ENCODE results near the gene ZNF546.
"Not testable (repeated sequence)": the region's sequence is repeated elsewhere in the genome, so short reads cannot be mapped to it uniquely, and the experiment has no call there.

Gene ZNF546

DNA sequence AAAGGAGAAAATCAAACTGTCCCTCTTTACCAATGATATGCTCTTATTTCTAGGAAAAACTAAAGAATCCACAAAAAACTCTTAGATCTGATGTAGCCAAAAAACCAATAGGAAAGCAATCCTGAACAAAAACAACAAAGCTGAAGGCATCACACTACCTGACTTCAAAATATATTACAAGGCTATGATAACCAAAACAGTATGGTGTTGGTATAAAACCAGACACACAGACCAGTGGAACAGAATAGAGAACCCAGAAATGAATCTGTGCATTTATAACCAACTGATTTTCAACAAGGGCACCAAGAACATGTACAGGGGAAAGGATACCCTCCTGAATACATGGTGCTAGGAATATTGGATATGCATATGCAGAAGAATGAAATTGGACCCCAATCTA, 9.7 kb upstream of the ZNF546 start:
- DNase-seq: no peak

DNA sequence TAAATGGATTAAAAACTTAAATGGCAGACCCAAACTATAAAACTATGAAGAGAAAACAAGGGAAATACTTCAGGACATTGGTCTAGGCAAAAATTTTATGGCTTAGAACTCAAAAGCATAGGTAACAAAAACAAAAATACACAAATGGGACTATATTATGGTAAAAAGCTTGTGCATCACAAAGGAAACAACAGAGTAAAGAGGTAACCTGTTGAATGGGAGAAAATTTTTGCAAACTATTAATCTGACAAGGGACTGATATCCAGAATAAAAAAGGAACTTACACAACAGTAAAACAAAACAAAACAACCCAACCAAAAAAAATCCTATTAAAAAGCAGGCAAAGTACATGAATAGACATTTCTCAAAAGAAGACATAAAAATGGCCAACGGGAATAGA, 9.3 kb upstream of the ZNF546 start:
- no peak for DNase-seq

DNA sequence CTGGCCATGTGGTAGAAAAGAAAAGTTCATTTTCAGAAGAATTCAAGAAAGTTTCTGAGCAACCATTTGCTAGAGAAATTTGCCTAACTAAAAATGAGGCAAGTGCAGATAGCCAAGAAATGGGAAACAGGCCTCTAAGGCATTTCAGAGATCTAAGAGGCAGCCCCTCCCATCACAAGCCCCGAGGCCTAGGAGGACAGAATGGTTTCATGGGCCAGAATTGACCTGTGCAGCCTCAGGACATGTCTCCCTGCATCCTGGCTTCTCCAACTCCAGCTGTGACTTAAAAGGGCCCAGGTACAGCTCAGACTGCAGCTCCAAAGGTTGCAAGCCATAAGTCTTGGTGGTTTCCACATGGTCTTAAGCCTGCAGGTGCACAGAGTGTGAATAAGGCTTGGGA, 3.3 kb upstream of the ZNF546 start:
- no peak for DNase-seq

DNA sequence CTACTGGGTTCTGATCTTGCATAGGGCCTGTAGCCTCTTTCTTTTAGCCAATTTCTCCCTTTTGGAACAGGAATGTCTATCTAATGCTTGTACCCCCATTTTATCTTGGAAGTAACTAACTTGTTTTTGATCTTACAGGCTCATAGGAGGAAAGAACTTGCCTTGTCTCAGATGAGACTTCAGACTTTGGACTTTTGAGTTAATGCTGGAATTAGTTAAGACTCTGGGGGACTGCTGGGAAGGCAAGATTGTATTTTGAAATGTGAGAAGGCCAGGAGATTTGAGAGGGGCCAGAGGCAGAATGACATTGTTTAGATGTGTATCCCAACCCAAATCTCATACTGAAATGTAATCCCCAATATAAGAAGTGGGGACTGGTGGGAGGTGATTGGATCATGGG, 2.5 kb upstream of the ZNF546 start:
- no peak for DNase-seq

DNA sequence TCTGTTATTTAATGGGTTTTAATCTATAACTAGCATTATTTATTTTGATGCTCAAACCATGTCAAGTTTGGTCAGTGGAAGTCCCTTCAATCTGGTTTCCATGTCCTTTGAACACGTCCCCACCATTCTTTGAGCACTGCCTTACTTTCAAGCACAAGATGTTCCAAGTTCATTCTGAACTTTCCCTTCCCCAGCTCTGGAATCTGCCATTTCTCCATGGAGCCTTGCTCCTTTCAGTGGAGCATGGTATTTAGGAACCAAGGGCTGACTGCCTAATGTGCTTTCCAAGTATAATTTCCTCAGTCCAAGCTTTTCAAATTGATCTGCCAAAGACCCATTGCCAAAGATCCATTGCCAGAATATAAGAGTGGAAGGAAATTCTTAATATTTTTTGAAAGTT, 1.1 kb upstream of the ZNF546 start:
- DNase-seq: no peak

DNA sequence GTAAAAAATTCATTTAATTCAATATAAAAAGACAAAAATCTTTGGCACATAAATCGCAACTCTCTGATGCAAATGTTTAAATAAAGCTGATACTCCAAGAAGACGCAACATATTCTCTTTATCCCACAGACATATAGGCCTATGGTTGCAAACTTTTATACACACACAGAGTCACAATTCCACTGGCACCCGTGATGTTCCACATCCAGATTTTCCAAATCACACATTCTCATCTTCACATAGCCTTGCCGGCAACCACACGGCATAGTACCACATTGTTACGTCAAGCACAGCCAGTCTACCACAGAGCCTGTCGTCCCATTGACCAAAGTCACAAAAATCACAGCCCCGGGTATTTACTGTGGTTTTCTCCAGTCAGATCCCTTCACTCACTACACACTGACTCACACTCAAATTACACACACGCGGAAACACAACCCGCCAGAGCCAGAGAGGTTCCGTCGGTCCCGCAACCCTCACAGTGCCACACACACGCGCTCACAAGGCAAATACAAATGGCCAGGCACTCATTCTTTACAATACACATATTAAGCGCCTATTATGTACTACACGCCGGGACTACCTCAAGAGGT, 546 bp upstream of the ZNF546 start:
- peak; percentile 73 for DNase-seq

DNA sequence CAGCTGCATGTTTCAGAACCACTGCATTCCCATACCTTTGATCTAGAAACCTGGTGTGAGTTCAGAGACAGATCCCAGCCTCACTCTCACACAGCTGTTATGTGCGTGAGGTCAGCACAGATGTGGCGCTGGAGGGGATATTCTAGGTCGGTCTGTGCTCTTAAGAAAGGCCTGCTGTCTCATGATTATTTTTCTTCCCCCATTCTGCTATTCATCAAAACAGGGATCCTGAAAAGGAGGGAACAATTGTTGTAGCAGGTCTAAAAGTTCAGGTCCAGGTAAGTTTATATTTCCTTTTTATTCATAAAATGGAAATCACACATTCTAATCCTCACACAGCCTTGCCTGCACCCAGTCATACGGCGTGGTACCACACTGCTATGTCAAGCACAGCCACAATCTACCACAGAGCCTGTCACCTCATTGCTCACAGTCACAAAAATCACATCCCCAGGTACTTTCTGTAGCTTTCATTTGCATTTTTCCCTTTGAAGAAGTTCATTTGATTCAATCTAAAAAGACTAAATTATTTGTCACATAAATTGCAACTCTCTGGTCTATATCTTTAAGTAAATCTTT, 867 bp downstream of the ZNF546 start:
- DNase-seq: no peak

DNA sequence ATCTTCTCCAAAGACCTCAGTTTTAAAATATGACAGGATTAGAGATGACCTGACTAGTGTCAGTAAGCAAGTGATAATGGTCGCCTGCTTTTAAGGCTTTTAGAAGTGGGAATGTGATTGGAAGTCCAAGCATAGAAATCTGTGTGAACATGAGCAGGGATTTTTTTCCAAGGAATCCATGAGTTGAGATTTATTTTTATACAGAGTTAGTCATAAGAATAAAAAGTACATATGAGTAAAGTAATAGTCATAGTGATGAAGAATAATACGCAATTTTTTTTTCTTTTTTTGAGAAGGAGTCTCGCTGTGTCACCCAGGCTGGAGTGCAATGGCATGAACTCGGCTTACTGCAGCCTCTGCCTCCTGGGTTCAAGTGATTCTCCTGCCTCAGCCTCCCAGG, 1.6 kb downstream of the ZNF546 start:
- no peak for DNase-seq

DNA sequence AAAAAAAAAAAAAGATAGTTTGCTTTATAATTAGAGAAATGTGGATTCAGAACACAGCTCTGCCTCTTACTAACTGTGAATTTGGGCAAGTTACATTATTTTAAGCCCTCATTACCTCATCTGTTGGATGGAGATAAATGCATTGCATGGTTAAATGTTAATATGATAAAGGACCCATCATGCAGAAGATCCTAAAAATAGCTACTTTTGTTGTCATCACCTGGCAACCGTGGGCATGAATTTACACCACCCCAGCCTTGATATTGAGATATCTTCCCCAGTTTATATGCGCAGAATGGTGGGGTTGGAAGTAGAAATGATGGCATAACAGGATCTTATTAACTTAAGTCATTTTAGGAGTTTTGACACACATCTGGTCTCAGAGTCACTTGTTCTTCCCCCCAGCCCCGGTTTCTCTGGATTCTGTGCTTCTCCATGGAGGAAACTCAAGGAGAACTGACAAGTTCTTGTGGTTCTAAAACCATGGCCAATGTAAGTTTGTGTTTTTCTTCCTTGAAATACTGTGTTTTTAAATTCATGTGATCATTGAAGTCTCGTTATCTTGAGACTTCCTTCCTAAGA, 8.9 kb downstream of the ZNF546 start:
- DNase-seq: peak; percentile 67

DNA sequence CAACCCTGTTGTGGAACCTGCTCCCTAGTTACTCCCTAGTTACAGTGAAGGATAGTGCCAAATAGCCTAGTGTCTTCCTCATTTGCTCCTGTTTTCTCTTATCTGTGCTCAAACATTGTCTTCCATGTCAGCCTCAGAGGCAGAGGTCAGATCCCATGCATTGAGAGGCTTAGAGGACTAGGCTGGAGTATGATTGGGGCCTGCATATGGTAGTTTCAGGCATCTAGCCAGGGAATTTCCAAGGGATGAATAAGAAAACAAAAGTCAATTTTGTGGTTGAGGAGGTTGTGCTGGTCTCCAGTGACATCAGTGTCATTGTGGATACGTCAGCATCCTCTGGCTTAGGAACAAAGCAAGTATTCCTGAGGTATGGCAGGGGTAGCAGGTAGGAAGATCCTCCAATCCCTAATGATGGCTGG, 9.4 kb downstream of the ZNF546 start:
- DNase-seq: peak; percentile 68

DNA sequence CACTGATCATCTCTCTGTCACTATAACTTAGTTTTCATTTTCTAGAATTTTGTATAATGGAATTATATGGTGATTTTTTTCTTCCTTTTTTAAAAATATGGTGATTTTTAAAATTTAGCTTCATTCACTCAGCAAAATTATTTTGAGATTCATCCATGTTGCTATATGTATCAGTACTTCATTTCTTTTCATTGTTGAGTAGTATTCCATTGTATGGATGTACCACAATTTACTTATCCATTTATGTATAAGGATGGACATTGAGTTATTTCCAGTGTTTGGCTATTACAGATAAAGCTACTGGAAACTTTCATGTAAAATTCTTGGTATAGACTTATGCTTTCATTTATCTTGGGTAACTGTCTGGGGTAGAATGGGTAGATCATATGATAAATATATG, 12.8 kb downstream of the ZNF546 start:
- no peak for DNase-seq

DNA sequence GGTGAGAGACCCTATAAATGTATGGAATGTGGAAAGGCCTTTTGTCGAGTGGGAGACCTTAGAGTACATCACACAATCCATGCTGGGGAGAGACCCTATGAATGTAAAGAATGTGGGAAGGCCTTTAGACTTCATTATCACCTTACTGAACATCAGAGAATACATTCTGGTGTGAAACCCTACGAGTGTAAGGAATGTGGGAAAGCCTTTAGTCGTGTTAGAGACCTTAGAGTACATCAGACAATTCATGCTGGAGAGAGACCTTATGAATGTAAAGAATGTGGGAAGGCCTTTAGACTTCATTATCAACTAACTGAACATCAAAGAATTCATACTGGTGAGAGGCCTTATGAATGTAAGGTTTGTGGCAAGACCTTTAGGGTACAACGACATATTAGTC, 17.1 kb downstream of the ZNF546 start:
- no peak for DNase-seq

DNA sequence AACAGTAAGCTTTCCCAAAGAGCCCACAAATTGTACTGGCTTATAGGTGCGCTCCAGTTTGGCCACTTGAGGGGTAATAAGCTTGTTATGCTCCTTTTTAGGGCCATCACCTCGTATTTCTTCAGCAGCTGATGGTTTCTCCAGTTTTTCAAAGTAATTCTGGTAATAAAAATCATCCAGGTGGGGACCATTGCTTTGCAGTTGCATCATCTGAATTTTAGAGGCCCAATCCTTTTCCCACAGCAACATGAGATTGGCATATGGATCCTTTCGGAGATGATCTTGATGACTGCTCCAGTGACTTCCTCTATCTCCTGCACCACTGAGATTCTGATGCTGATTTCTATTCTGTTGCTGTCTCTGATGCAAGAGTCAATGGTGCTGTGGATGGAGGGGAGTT, 27.1 kb downstream of the ZNF546 start:
- no peak for DNase-seq

DNA sequence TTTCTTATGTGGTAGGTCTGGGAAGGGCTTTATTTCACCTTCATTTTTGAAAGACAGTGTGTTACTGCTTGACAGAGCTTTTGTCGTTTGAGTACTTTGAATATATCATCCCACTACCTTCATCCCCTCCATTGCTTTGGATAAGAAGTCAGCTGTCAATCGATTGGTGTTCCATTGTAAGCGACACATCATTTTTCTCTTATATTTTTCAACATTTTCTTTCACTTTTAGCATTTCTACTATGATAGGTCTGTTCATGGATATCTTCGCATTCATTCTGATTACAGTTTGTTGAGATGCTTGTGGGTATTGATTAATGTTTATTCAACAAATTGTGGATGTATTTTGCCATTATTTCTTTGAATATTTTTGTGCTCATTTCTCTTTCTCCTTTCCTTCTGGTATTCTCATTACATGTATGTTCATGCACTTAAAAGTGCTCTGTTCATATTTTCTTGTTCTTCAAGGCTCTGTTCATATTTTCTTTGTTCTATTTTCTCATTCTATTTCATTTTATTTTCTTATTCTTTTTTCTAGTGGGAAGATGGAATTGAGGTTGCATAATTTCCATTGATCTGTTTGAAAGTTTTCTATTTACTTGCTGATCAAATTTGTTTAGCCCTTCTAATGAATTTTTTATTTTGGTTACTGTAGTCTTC, 29.2 kb downstream of the ZNF546 start:
- DNase-seq: no peak

DNA sequence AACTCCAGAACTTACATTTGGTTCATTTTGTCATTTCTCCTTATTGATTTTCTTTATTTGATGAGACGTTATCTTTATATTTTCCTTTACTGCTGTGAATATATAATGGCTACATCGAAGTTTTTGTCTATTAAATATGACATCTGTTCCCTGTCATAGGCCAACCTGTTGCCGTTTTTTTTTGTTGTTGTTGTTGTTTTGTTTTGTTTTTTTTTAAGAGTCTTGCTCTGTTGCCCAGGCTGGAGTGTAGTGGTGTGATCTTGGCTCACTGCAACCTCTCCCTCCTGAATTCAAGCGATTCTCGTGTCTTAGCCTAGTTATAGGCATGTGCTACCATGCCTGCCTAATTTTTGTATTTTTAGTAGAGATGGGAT, 29.7 kb downstream of the ZNF546 start:
- DNase-seq: no peak

DNA sequence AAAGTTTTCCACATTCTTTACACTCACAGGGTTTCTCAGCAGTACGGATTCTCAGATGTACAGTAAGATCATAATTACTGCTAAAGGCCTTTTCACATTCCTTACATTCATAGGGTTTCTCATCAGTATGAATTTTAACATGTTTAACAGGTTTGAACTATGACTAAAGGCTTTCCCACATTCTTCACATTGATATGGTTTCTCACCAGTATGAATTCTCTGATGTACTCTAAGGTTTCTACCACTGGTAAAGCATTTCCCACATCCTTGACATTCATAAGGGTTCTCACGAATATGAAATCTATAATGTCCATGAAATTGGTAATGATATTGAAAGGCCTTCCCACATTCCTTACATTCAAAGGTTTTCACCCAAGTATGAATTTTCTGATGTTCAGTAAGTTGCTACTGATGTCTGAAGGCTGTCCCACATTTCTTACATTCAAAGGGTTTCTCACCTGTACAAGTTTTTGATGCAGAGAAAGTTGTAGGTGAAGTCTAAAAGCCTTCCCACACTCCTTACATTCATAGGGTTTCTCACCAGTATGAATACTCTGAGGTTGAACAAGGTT, 37.2 kb downstream of the ZNF546 start:
- no peak for DNase-seq

DNA sequence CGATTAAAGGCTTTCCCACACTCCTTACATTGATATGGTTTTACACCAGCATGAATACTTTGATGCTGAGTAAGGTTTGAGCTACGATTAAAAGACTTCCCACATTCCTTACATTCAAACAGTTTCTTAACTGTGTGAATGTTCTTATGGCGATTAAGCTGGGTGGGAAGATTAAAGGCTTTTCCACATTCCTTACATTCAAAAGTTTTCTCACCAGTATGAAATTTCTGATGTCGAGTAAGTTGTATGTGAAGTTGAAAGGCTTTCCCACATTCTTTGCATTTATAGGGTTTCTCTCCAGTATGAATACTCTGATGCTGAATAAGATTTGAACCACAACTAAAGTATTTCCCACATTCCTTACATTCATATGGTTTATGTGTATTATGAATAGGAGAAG, 39.1 kb downstream of the ZNF546 start:
- no peak for DNase-seq

DNA sequence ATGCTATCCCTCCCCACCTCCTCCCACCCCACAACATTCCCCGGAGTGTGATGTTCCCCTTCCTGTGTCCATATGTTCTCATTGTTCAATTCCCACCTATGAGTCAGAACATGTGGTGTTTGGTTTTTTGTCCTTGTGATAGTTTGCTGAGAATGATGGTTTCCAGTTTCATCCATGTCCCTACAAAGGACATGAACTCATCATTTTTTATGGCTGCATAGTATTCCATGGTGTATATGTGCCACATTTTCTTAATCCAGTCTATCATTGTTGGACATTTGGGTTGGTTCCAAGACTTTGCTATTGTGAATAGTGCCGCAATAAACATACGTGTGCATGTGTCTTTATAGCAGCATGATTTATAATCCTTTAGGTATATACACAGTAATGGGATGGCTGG, 41.2 kb downstream of the ZNF546 start:
- DNase-seq: not testable (repeated sequence)

DNA sequence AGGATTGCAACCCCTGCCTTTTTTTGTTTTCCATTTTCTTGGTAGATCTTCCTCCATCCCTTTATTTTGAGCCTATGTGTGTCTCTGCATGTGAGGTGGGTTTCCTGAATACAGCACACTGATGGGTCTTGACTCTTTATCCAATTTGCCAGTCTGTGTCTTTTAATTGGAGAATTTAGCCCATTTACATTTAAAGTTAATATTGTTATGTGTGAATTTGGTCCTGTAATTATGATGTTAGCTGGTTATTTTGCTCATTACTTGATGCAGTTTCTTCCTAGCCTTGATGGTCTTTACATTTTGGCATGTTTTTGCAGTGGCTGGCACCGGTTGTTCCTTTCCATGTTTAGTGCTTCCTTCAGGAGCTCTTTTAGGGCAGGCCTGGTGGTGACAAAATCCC, 44.9 kb downstream of the ZNF546 start:
- DNase-seq: not testable (repeated sequence)

DNA sequence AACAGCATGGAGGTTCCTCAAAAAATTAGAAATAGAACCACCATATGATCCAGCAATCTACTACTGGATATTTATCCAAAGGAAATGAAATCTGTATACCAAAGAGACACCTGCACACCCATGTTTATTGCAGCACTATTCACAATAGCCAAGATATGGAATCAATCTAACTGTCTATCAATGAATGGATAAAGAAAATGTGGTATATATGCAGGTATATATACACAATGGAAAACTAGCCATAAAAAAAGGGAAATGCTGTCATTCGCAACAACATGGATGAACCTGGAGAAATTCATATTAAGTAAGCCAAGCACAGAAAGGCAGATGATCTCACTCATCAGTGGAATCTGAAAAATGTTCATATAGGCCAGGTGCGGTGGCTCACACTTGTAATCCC, 56.6 kb downstream of the ZNF546 start:
- DNase-seq: no peak

DNA sequence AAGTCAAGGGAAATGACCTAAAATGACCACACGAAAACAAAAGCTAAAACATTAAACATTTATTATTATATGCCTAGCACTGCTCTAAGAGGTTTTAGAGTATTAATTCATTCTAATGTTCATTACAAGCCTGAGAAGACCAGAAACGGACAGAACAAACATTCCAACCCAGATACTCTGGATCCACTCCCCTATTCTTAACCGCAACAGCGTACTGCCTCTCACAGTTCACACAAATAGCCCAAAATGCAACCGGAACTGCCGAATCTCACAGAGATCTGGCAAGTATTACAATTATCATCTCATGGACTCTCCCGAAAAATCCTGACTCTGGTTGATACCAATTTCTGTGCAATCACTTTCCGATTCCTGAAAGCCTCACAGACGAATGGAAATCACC, 57.8 kb downstream of the ZNF546 start:
- no peak for DNase-seq

DNA sequence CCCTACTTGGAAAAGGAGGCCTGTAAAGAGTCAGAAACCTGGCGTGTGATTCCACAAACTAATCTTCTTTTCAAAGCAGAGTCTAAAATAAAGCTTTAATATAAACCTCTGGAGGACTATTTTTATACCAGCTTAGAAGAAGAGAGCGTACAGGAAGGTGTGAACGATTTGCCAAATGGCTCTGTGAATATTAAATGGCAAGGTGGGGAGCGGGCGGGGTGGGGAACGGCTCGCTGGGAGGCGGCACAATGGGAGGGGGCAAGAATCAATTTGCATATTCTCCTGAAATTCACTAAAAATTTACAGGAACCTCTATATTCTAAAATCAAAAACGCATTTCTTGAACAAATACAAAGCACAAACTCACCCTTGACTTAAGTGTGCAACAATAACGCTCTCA, 58.2 kb downstream of the ZNF546 start:
- no peak for DNase-seq

DNA sequence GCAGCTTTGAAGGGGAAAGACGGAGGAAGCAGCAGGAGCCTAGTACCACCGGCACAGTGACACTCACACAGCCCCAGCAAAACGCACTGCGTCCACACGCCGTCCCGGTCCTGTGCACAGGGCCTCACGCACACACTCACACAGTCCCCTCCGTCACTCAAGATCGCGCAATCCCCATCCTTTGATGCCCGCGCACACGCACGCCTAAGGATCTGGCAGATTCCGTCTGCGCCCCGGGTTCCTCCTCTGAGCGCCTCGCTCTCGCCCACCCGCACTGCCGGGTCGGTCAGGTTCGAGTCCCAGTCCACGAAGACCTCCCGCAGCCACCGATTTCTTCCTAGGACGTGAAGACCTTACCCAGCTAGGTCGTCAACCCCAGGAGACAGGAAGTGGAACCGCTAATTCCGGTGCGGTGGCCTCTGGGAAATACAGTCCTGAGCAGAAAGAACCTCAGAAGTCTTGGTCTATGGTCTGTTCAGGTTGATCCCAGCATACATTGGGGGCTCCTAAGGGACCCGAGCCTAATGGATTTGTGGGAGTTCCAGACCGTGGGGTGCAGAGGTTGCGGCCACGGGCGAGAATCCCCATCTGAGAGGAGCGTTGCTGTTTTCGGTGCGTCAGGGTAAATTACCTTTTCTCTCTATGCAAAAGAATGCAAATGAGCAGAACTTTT, 59.1 kb downstream of the ZNF546 start, which contains the start of gene ZNF780B:
TSS of gene ZNF780B (minus strand) at position 400 of the 673 bp plus-strand sequence. CDS start 5,899 bp downstream, outside the sequence.
- peak; percentile 87 for DNase-seq
